Measurements from ENCODE around the gene SH3GL1. TPM values are rescaled to one million over a fixed set of nuclear protein-coding genes. Genes with fewer than 3 reads are reported as not detected.
A peak's percentile ranks its signal among the peaks of the same experiment; 100 is the strongest.

Gene SH3GL1
- total RNA-seq, 1 donor from 2014 or later, result 128 TPM

DNA sequence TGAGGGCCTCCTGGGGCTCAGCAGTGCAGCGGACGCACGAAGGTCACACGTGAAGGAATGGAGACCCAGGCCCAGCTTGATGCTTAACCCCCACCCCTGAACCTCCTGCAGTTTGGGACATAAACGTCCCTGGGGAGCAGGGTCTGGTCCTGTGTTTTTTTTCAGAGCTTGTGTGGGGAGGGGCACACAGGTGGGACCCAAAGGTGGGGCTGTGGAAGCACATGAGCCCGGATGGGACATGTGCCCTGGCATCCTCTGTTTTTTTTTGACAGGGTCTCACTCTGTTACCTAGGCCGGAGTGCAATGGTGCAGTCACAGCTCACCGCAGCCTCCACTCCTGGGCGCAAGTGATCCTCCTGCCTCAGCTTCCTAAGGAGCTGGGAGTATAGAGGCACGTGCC is 36.8 kb upstream of the SH3GL1 start:
- Mint-ChIP-seq H3K4me1 (ENCODE audit: unreplicated experiment) (peaks cover 3% of the 10 kb centered on the region), H3K9me3 (ENCODE audit: unreplicated experiment) (no peaks in the 10 kb centered on the region), H3K36me3 (ENCODE audit: low read depth, unreplicated experiment) (peaks cover 16% of the 10 kb centered on the region), H3K27ac (ENCODE audit: unreplicated experiment) (no peak overlapping the region), H3K27me3 (ENCODE audit: unreplicated experiment) (peaks cover 4% of the 10 kb centered on the region), H3K4me3 (ENCODE audit: unreplicated experiment) (no peak overlapping the region)
- TF ChIP-seq, protein P1, sequence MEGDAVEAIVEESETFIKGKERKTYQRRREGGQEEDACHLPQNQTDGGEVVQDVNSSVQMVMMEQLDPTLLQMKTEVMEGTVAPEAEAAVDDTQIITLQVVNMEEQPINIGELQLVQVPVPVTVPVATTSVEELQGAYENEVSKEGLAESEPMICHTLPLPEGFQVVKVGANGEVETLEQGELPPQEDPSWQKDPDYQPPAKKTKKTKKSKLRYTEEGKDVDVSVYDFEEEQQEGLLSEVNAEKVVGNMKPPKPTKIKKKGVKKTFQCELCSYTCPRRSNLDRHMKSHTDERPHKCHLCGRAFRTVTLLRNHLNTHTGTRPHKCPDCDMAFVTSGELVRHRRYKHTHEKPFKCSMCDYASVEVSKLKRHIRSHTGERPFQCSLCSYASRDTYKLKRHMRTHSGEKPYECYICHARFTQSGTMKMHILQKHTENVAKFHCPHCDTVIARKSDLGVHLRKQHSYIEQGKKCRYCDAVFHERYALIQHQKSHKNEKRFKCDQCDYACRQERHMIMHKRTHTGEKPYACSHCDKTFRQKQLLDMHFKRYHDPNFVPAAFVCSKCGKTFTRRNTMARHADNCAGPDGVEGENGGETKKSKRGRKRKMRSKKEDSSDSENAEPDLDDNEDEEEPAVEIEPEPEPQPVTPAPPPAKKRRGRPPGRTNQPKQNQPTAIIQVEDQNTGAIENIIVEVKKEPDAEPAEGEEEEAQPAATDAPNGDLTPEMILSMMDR (IDR thresholded peaks at IDR 0.05; ENCODE audit: unreplicated experiment), result no peak
- DNase-seq (ENCODE audit: low spot score), result no peak

DNA sequence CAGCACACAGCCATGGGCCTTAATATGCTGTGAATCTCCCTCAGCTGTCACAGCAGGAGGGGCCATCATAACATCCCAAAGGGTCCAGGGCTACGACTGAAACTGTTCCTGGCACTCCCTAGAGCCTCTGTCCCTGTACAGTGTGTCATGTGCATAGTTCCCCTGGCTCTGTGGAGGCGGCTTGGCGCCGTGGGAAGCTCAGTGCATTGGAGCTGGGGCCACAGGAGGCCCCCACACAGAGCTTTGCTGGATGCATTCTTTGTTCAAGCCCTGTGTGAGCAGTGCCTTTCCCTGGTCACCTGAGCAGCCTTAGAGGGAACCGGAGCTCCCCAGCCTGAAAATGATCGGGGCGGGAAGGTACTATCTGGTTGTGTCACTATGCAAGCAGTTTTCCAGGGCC is 35.9 kb upstream of the SH3GL1 start:
- Mint-ChIP-seq H3K36me3 (ENCODE audit: low read depth, unreplicated experiment) (peaks cover 18% of the 10 kb centered on the region), H3K9me3 (ENCODE audit: unreplicated experiment) (no peaks in the 10 kb centered on the region), H3K4me1 (ENCODE audit: unreplicated experiment) (no peaks in the 10 kb centered on the region), H3K27me3 (ENCODE audit: unreplicated experiment) (peaks cover 2% of the 10 kb centered on the region), H3K27ac (ENCODE audit: unreplicated experiment) (no peak overlapping the region), H3K4me3 (ENCODE audit: unreplicated experiment) (no peak overlapping the region)
- TF ChIP-seq, protein P1 (IDR thresholded peaks at IDR 0.05; ENCODE audit: unreplicated experiment), result no peak
- no peak for DNase-seq (ENCODE audit: low spot score)

DNA sequence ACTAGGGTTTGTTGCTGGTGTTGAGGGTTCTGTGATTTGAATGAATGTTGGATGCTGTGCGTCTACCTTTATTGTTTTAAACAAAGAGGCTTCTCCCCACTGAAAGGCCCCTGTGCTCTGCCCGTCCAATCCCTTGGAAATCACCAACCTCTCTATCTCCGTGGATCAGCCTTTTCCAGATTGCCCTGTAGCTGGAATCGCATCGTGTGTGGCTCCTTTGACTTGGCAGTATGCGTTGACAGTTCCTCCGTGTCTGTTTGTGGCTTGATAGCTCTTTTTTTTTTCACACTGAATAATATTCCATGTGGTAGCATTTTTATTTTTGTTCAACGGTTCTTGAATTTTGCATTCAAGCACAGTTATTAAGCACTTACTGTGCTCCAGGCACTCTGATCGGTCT is 34.0 kb upstream of the SH3GL1 start:
- Mint-ChIP-seq H3K4me3 (ENCODE audit: unreplicated experiment) (peak overlapping the region; percentile 82), H3K27ac (ENCODE audit: unreplicated experiment) (no peak overlapping the region), H3K27me3 (ENCODE audit: unreplicated experiment) (no peaks in the 10 kb centered on the region), H3K9me3 (ENCODE audit: unreplicated experiment) (no peaks in the 10 kb centered on the region), H3K36me3 (ENCODE audit: low read depth, unreplicated experiment) (peaks cover 34% of the 10 kb centered on the region), H3K4me1 (ENCODE audit: unreplicated experiment) (no peaks in the 10 kb centered on the region)
- TF ChIP-seq, protein P1 (IDR thresholded peaks at IDR 0.05; ENCODE audit: unreplicated experiment), result no peak
- no peak for DNase-seq (ENCODE audit: low spot score)

DNA sequence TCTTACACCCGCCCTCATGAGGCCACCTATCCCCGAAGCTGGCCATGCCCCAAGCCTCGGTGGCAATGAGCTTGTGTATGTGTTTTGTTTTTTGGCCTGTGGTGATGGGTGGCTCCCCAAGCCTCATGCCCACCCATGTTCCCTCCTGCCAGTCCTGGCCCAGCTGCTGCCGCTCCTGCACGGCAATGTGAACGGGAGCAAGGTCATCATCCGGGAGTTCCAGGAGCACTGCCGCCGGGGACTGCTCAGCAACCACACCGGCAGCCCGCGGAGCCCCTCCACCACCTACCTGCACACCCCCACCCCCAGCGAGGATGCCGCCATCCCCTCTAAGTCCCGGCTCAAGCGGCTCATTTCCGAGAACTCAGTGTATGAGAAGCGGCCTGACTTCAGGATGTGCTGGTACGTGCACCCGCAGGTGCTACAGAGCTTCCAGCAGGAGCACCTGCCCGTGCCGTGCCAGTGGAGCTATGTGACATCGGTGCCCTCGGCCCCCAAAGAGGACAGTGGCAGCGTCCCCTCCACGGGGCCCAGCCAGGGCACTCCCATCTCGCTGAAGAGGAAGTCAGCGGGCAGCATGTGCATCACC is 32.7 kb upstream of the SH3GL1 start:
- Mint-ChIP-seq H3K9me3 (ENCODE audit: unreplicated experiment) (no peaks in the 10 kb centered on the region), H3K27me3 (ENCODE audit: unreplicated experiment) (peaks cover 2% of the 10 kb centered on the region), H3K4me1 (ENCODE audit: unreplicated experiment) (no peaks in the 10 kb centered on the region), H3K4me3 (ENCODE audit: unreplicated experiment) (no peak overlapping the region), H3K27ac (ENCODE audit: unreplicated experiment) (no peak overlapping the region), H3K36me3 (ENCODE audit: low read depth, unreplicated experiment) (peaks cover 39% of the 10 kb centered on the region)
- no peak for DNase-seq (ENCODE audit: low spot score)
- TF ChIP-seq, protein P1 (IDR thresholded peaks at IDR 0.05; ENCODE audit: unreplicated experiment), result no peak

DNA sequence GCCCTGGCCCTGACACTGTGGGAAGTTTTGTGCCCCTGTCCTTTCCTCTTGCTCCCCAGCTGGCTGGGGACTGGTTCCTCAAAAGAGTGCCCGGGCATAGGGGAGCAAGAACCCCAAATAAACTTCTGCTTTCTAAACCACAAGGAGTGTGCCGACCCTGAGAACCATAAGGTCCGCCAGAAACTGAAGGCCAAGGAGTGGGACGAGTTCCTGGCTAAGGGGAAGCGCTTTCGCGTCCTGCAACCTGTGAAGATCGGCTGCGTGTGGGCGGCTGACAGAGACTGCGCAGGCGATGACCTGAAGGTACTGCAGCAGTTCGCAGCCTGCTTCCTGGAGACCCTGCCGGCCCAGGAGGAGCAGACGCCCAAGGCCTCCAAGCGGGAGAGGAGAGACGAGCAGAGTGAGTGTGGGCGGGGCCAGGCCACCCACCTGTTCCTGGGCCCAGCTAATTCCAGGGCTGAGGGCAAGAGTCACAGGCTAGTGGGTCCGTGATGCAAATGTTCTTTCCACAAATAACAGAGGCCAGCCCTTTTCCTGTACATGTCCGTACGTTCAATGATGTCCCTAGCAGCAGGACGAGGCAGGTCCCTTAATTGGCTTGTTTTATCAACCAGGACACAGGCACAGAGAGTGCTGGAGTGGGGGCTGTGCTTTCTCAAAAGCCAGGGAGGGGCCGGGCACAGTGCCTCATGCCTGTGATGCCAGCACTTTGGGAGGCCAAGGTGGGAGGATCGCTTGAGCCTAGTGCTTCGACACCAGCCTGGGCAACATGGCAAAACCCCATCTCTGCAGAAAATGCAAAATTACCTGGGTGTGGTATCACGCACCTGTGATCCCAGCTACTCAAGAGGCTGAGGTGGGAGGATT is 31.7 kb upstream of the SH3GL1 start:
- no peak overlapping the region for H3K27ac Mint-ChIP-seq (ENCODE audit: unreplicated experiment)
- H3K4me1 Mint-ChIP-seq (ENCODE audit: unreplicated experiment), result no peaks in the 10 kb centered on the region
- DNase-seq (ENCODE audit: low spot score), result no peak
- peaks cover 2% of the 10 kb centered on the region for H3K27me3 Mint-ChIP-seq (ENCODE audit: unreplicated experiment)
- H3K36me3 Mint-ChIP-seq (ENCODE audit: low read depth, unreplicated experiment), result peaks cover 39% of the 10 kb centered on the region
- TF ChIP-seq, protein P1 (IDR thresholded peaks at IDR 0.05; ENCODE audit: unreplicated experiment), result no peak
- no peaks in the 10 kb centered on the region for H3K9me3 Mint-ChIP-seq (ENCODE audit: unreplicated experiment)
- peak overlapping the region; percentile 38 for H3K4me3 Mint-ChIP-seq (ENCODE audit: unreplicated experiment)
